Measurements from ENCODE around the gene DNAI2.

The DNAI2 gene

GRCh38 chr17:74324521-74324920 lies 50.5 kb downstream of the DNAI2 start:
- Histone ChIP-seq H3K4me1 (ENCODE audit: control insufficient read depth, insufficient read depth, low read length, poor library complexity, severe bottlenecking) (peaks cover 29% of the 10 kb centered on the region), H3K36me3 (ENCODE audit: control insufficient read depth, insufficient read depth, low read length) (no peaks in the 10 kb centered on the region), H3K4me3 (ENCODE audit: insufficient read depth, low read depth, low read length, poor library complexity, severe bottlenecking) (no peak overlapping the region), H3K27me3 (replicated peaks; ENCODE audit: control insufficient read depth, insufficient read depth, low read length, poor library complexity, severe bottlenecking) (no peaks in the 10 kb centered on the region), H3K9me3 (ENCODE audit: control insufficient read depth, low read length) (no peaks in the 10 kb centered on the region), H3K27ac (ENCODE audit: insufficient read depth, low read length, poor library complexity, severe bottlenecking) (no peak overlapping the region)
- no peak for DNase-seq

- Histone ChIP-seq H3K4me1 (ENCODE audit: control insufficient read depth, insufficient read depth, low read length, poor library complexity, severe bottlenecking) (peaks cover 29% of the 10 kb centered on the region), H3K36me3 (ENCODE audit: control insufficient read depth, insufficient read depth, low read length) (no peaks in the 10 kb centered on the region), H3K27me3 (replicated peaks; ENCODE audit: control insufficient read depth, insufficient read depth, low read length, poor library complexity, severe bottlenecking) (no peaks in the 10 kb centered on the region), H3K27ac (ENCODE audit: insufficient read depth, low read length, poor library complexity, severe bottlenecking) (no peak overlapping the region), H3K9me3 (ENCODE audit: control insufficient read depth, low read length) (no peaks in the 10 kb centered on the region), H3K4me3 (ENCODE audit: insufficient read depth, low read depth, low read length, poor library complexity, severe bottlenecking) (peak overlapping the region; percentile 26)
- no peak for DNase-seq
Observed at GRCh38 chr17:74325376-74325742, 51.3 kb downstream of the DNAI2 start.

GRCh38 chr17:74325743-74326379 lies 51.8 kb downstream of the DNAI2 start, which contains the start of gene KIF19:
KIF19 (plus strand) TSS chr17:74326226; CDS start chr17:74326350, 124 bp downstream.
- H3K9me3 ChIP-seq (ENCODE audit: control insufficient read depth, low read length) = no peaks in the 10 kb centered on the region
- H3K36me3 ChIP-seq (ENCODE audit: control insufficient read depth, insufficient read depth, low read length) = no peaks in the 10 kb centered on the region
- H3K4me1 ChIP-seq (ENCODE audit: control insufficient read depth, insufficient read depth, low read length, poor library complexity, severe bottlenecking) = peaks cover 29% of the 10 kb centered on the region
- no peaks in the 10 kb centered on the region for H3K27me3 ChIP-seq (replicated peaks; ENCODE audit: control insufficient read depth, insufficient read depth, low read length, poor library complexity, severe bottlenecking)
- DNase-seq = peak; percentile 23 to 44 (median 41)
- H3K4me3 ChIP-seq (ENCODE audit: insufficient read depth, low read depth, low read length, poor library complexity, severe bottlenecking) = peak within 1 kb of the TSS; percentile 26
- H3K27ac ChIP-seq (ENCODE audit: insufficient read depth, low read length, poor library complexity, severe bottlenecking) = no peak within 1 kb of the TSS

- DNase-seq = no peak
- H3K4me3 ChIP-seq (ENCODE audit: insufficient read depth, low read depth, low read length, poor library complexity, severe bottlenecking) = peak overlapping the region; percentile 26
- H3K4me1 ChIP-seq (ENCODE audit: control insufficient read depth, insufficient read depth, low read length, poor library complexity, severe bottlenecking) = peaks cover 29% of the 10 kb centered on the region
- no peaks in the 10 kb centered on the region for H3K27me3 ChIP-seq (replicated peaks; ENCODE audit: control insufficient read depth, insufficient read depth, low read length, poor library complexity, severe bottlenecking)
- H3K27ac ChIP-seq (ENCODE audit: insufficient read depth, low read length, poor library complexity, severe bottlenecking) = no peak overlapping the region
- H3K9me3 ChIP-seq (ENCODE audit: control insufficient read depth, low read length) = no peaks in the 10 kb centered on the region
- H3K36me3 ChIP-seq (ENCODE audit: control insufficient read depth, insufficient read depth, low read length) = no peaks in the 10 kb centered on the region
Observed at GRCh38 chr17:74326506-74326905, 52.5 kb downstream of the DNAI2 start.

- Histone ChIP-seq H3K4me3 (ENCODE audit: insufficient read depth, low read depth, low read length, poor library complexity, severe bottlenecking) (no peak overlapping the region), H3K27me3 (replicated peaks; ENCODE audit: control insufficient read depth, insufficient read depth, low read length, poor library complexity, severe bottlenecking) (no peaks in the 10 kb centered on the region), H3K9me3 (ENCODE audit: control insufficient read depth, low read length) (no peaks in the 10 kb centered on the region), H3K27ac (ENCODE audit: insufficient read depth, low read length, poor library complexity, severe bottlenecking) (no peak overlapping the region), H3K36me3 (ENCODE audit: control insufficient read depth, insufficient read depth, low read length) (no peaks in the 10 kb centered on the region), H3K4me1 (ENCODE audit: control insufficient read depth, insufficient read depth, low read length, poor library complexity, severe bottlenecking) (peaks cover 29% of the 10 kb centered on the region)
- no peak for DNase-seq
Observed at GRCh38 chr17:74328487-74328886, 54.5 kb downstream of the DNAI2 start.

GRCh38 chr17:74329378-74329777 lies 55.3 kb downstream of the DNAI2 start:
- Histone ChIP-seq H3K27me3 (replicated peaks; ENCODE audit: control insufficient read depth, insufficient read depth, low read length, poor library complexity, severe bottlenecking) (no peaks in the 10 kb centered on the region), H3K4me3 (ENCODE audit: insufficient read depth, low read depth, low read length, poor library complexity, severe bottlenecking) (no peak overlapping the region), H3K36me3 (ENCODE audit: control insufficient read depth, insufficient read depth, low read length) (no peaks in the 10 kb centered on the region), H3K27ac (ENCODE audit: insufficient read depth, low read length, poor library complexity, severe bottlenecking) (no peak overlapping the region), H3K9me3 (ENCODE audit: control insufficient read depth, low read length) (no peaks in the 10 kb centered on the region), H3K4me1 (ENCODE audit: control insufficient read depth, insufficient read depth, low read length, poor library complexity, severe bottlenecking) (peaks cover 29% of the 10 kb centered on the region)
- no peak for DNase-seq

- no peaks in the 10 kb centered on the region for H3K9me3 ChIP-seq (ENCODE audit: control insufficient read depth, low read length)
- no peak for DNase-seq
- H3K4me1 ChIP-seq (ENCODE audit: control insufficient read depth, insufficient read depth, low read length, poor library complexity, severe bottlenecking) = peaks cover 28% of the 10 kb centered on the region
- no peak overlapping the region for H3K4me3 ChIP-seq (ENCODE audit: insufficient read depth, low read depth, low read length, poor library complexity, severe bottlenecking)
- no peaks in the 10 kb centered on the region for H3K27me3 ChIP-seq (replicated peaks; ENCODE audit: control insufficient read depth, insufficient read depth, low read length, poor library complexity, severe bottlenecking)
- no peaks in the 10 kb centered on the region for H3K36me3 ChIP-seq (ENCODE audit: control insufficient read depth, insufficient read depth, low read length)
- H3K27ac ChIP-seq (ENCODE audit: insufficient read depth, low read length, poor library complexity, severe bottlenecking) = no peak overlapping the region
Observed at GRCh38 chr17:74330446-74330845, 56.4 kb downstream of the DNAI2 start.

GRCh38 chr17:74332017-74332650 lies 58.1 kb downstream of the DNAI2 start:
- Histone ChIP-seq H3K36me3 (ENCODE audit: control insufficient read depth, insufficient read depth, low read length) (no peaks in the 10 kb centered on the region), H3K4me1 (ENCODE audit: control insufficient read depth, insufficient read depth, low read length, poor library complexity, severe bottlenecking) (peaks cover 13% of the 10 kb centered on the region), H3K27me3 (replicated peaks; ENCODE audit: control insufficient read depth, insufficient read depth, low read length, poor library complexity, severe bottlenecking) (no peaks in the 10 kb centered on the region)

GRCh38 chr17:74332763-74333283 lies 58.8 kb downstream of the DNAI2 start:
- H3K4me3 ChIP-seq (ENCODE audit: insufficient read depth, low read depth, low read length, poor library complexity, severe bottlenecking) = no peak overlapping the region
- no peak for DNase-seq
- H3K36me3 ChIP-seq (ENCODE audit: control insufficient read depth, insufficient read depth, low read length) = no peaks in the 10 kb centered on the region
- H3K27ac ChIP-seq (ENCODE audit: insufficient read depth, low read length, poor library complexity, severe bottlenecking) = no peak overlapping the region
- no peaks in the 10 kb centered on the region for H3K27me3 ChIP-seq (replicated peaks; ENCODE audit: control insufficient read depth, insufficient read depth, low read length, poor library complexity, severe bottlenecking)
- no peaks in the 10 kb centered on the region for H3K9me3 ChIP-seq (ENCODE audit: control insufficient read depth, low read length)
- peaks cover 13% of the 10 kb centered on the region for H3K4me1 ChIP-seq (ENCODE audit: control insufficient read depth, insufficient read depth, low read length, poor library complexity, severe bottlenecking)

More at GRCh38 chr17:74332017-74332650, 58.1 kb downstream of the DNAI2 start:
- Histone ChIP-seq H3K27ac (ENCODE audit: insufficient read depth, low read length, poor library complexity, severe bottlenecking) (no peak overlapping the region), H3K9me3 (ENCODE audit: control insufficient read depth, low read length) (no peaks in the 10 kb centered on the region), H3K4me3 (ENCODE audit: insufficient read depth, low read depth, low read length, poor library complexity, severe bottlenecking) (no peak overlapping the region)
- no peak for DNase-seq

GRCh38 chr17:74334393-74335039 lies 60.5 kb downstream of the DNAI2 start:
- H3K27me3 ChIP-seq (replicated peaks; ENCODE audit: control insufficient read depth, insufficient read depth, low read length, poor library complexity, severe bottlenecking) = no peaks in the 10 kb centered on the region
- H3K9me3 ChIP-seq (ENCODE audit: control insufficient read depth, low read length) = no peaks in the 10 kb centered on the region
- no peak for DNase-seq
- H3K4me1 ChIP-seq (ENCODE audit: control insufficient read depth, insufficient read depth, low read length, poor library complexity, severe bottlenecking) = no peaks in the 10 kb centered on the region
- H3K36me3 ChIP-seq (ENCODE audit: control insufficient read depth, insufficient read depth, low read length) = no peaks in the 10 kb centered on the region
- no peak overlapping the region for H3K4me3 ChIP-seq (ENCODE audit: insufficient read depth, low read depth, low read length, poor library complexity, severe bottlenecking)
- H3K27ac ChIP-seq (ENCODE audit: insufficient read depth, low read length, poor library complexity, severe bottlenecking) = no peak overlapping the region

Measured in effector memory CD4-positive, alpha-beta T cell (primary cell).